ENCODE results near the gene NKAIN1. TPM values are rescaled to one million over a fixed set of nuclear protein-coding genes. Genes with fewer than 3 reads are reported as not detected.

NKAIN1 gene
- total RNA-seq, 1 experiment from 2014 or later, result not detected

GRCh38 chr1:31193729-31194128, 46.0 kb downstream of the NKAIN1 start:
- Mint-ChIP-seq H3K27me3 (ENCODE audit: unreplicated experiment) (peaks cover 36% of the 10 kb centered on the region), H3K27ac (ENCODE audit: unreplicated experiment) (no peak overlapping the region), H3K36me3 (ENCODE audit: insufficient read depth, unreplicated experiment) (no peaks in the 10 kb centered on the region), H3K9me3 (ENCODE audit: low read depth, unreplicated experiment) (no peaks in the 10 kb centered on the region), H3K4me1 (ENCODE audit: low read depth, unreplicated experiment) (no peaks in the 10 kb centered on the region), H3K4me3 (ENCODE audit: low read depth, unreplicated experiment) (no peak overlapping the region)
- TF ChIP-seq, protein P1, sequence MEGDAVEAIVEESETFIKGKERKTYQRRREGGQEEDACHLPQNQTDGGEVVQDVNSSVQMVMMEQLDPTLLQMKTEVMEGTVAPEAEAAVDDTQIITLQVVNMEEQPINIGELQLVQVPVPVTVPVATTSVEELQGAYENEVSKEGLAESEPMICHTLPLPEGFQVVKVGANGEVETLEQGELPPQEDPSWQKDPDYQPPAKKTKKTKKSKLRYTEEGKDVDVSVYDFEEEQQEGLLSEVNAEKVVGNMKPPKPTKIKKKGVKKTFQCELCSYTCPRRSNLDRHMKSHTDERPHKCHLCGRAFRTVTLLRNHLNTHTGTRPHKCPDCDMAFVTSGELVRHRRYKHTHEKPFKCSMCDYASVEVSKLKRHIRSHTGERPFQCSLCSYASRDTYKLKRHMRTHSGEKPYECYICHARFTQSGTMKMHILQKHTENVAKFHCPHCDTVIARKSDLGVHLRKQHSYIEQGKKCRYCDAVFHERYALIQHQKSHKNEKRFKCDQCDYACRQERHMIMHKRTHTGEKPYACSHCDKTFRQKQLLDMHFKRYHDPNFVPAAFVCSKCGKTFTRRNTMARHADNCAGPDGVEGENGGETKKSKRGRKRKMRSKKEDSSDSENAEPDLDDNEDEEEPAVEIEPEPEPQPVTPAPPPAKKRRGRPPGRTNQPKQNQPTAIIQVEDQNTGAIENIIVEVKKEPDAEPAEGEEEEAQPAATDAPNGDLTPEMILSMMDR (IDR thresholded peaks at IDR 0.05; ENCODE audit: unreplicated experiment), result no peak
- no TSS peak for BruUV-seq (replicated peaks)
- DNase-seq, result no peak
- CTCF ChIA-PET, result interaction anchor here (0.7 kb wide), 3 partner anchors 119 to 435 kb away, joined by 3 to 5 read pairs (median 4); no protein-coding TSS in a partner anchor
- intact Hi-C loops (cut with micrococcal nuclease; ENCODE audit: unreplicated experiment), result no loop called here

- no peaks in the 10 kb centered on the region for H3K9me3 Mint-ChIP-seq (ENCODE audit: low read depth, unreplicated experiment)
- no peak overlapping the region for H3K4me3 Mint-ChIP-seq (ENCODE audit: low read depth, unreplicated experiment)
- intact Hi-C loops (cut with micrococcal nuclease; ENCODE audit: unreplicated experiment), result no loop called here
- DNase-seq, result no peak
- H3K27ac Mint-ChIP-seq (ENCODE audit: unreplicated experiment), result no peak overlapping the region
- peaks cover 61% of the 10 kb centered on the region for H3K27me3 Mint-ChIP-seq (ENCODE audit: unreplicated experiment)
- TF ChIP-seq, protein P1 (IDR thresholded peaks at IDR 0.05; ENCODE audit: unreplicated experiment), result no peak
- no peaks in the 10 kb centered on the region for H3K4me1 Mint-ChIP-seq (ENCODE audit: low read depth, unreplicated experiment)
- CTCF ChIA-PET, result interaction anchor here (0.7 kb wide), 3 partner anchors 43 to 350 kb away, joined by 3 to 5 read pairs (median 4); no protein-coding TSS in a partner anchor
- no peaks in the 10 kb centered on the region for H3K36me3 Mint-ChIP-seq (ENCODE audit: insufficient read depth, unreplicated experiment)
- BruUV-seq (replicated peaks), result no TSS peak
These were observed 48.4 kb downstream of the NKAIN1 start for GRCh38 chr1:31191281-31191680.

DNA sequence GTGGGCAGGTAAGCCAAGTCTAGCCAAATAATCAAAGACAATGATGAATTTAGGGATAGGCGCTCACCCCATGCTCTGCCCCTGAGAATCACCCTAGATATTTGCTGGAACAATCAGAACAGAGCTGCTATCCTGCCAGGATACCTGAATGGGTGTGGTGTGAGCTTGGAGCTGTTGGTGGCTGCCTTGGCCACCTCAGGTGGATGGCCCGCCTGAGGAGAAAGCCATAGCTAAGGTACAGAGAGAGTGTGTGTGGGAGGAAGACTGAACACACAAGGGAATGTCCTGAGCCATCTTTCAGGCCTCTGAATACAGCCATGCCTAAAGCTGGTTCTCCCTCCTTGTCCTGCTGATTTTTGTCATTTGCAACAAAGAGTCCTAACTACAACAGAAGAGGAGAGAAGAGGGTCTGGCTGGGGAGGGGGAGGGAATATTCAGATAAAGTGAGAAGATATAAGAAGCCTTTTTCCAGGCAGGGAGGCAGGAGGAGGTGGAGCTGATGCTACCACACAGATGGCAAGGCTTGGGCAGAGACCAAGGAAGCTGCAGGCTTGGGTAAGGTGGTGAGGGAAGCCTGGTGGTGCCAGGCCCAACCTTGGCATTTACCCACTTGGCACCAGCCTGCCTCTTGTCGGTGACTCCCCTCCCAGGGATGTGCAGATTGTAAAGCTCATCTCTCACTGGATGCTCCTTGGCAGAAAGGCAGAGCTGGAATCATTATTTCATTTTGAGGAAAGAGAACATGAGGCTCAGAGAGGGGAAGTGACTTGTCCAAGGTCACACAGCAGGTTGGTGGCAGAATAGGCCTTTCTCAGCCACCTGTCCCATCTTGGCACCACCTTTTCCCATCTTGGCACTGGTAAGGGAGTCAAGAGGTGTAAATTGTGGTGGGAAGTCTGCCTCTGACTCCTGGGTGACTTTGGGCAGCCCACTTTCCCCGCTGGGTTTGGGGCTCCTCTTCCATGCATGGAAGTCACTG, 49.7 kb downstream of the NKAIN1 start:
- Mint-ChIP-seq H3K9me3 (ENCODE audit: low read depth, unreplicated experiment) (no peaks in the 10 kb centered on the region), H3K27me3 (ENCODE audit: unreplicated experiment) (peaks cover 61% of the 10 kb centered on the region), H3K27ac (ENCODE audit: unreplicated experiment) (no peak overlapping the region), H3K4me1 (ENCODE audit: low read depth, unreplicated experiment) (no peaks in the 10 kb centered on the region), H3K4me3 (ENCODE audit: low read depth, unreplicated experiment) (no peak overlapping the region), H3K36me3 (ENCODE audit: insufficient read depth, unreplicated experiment) (no peaks in the 10 kb centered on the region)
- CTCF ChIA-PET, result no interaction called here
- intact Hi-C loops (cut with micrococcal nuclease; ENCODE audit: unreplicated experiment), result no loop called here
- BruUV-seq (replicated peaks), result no TSS peak
- TF ChIP-seq, protein P1 (IDR thresholded peaks at IDR 0.05; ENCODE audit: unreplicated experiment), result no peak
- DNase-seq, result no peak

- H3K27me3 Mint-ChIP-seq (ENCODE audit: unreplicated experiment), result peaks cover 72% of the 10 kb centered on the region
- intact Hi-C loops (cut with micrococcal nuclease; ENCODE audit: unreplicated experiment), result loop anchor here (2.0 kb wide), 1 partner anchor 239 kb away; no protein-coding TSS in a partner anchor
- H3K27ac Mint-ChIP-seq (ENCODE audit: unreplicated experiment), result no peak overlapping the region
- H3K9me3 Mint-ChIP-seq (ENCODE audit: low read depth, unreplicated experiment), result no peaks in the 10 kb centered on the region
- H3K36me3 Mint-ChIP-seq (ENCODE audit: insufficient read depth, unreplicated experiment), result peaks cover 4% of the 10 kb centered on the region
- no TSS peak for BruUV-seq (replicated peaks)
- CTCF ChIA-PET, result interaction anchor here (0.5 to 2.2 kb wide), 6 partner anchors 193 to 461 kb away, joined by 3 to 5 read pairs (median 3); partner anchors contain the start of gene PEF1
- H3K4me3 Mint-ChIP-seq (ENCODE audit: low read depth, unreplicated experiment), result no peak overlapping the region
- H3K4me1 Mint-ChIP-seq (ENCODE audit: low read depth, unreplicated experiment), result no peaks in the 10 kb centered on the region
- TF ChIP-seq, protein P1 (IDR thresholded peaks at IDR 0.05; ENCODE audit: unreplicated experiment), result peak; percentile 87
- peak; percentile 66 for DNase-seq
These were observed 55.6 kb downstream of the NKAIN1 start for GRCh38 chr1:31183927-31184554.

All from Calu3 (cell line).